NCI-H748 (cell line): ENCODE data around the gene ARHGAP28.

Source experiments
- DNase-seq: peaks from one replicate; lab custom pipeline; 2025; ENCODE audit not compliant: unreplicated experiment; lab: John Stamatoyannopoulos, UW

ARHGAP28 gene

GRCh38 chr18:6732952-6733351 lies 3.4 kb downstream of the ARHGAP28 start:
- no peak for DNase-seq

GRCh38 chr18:6733758-6734157 lies 4.2 kb downstream of the ARHGAP28 start:
- no peak for DNase-seq

GRCh38 chr18:6734726-6735430 lies 5.4 kb downstream of the ARHGAP28 start:
- no peak for DNase-seq

GRCh38 chr18:6737833-6738232 lies 8.3 kb downstream of the ARHGAP28 start:
- DNase-seq, result peak; percentile 46

- DNase-seq, result no peak
Observed at GRCh38 chr18:6738622-6739021, 9.1 kb downstream of the ARHGAP28 start.

- DNase-seq, result no peak
Observed at GRCh38 chr18:6741232-6741663, 11.7 kb downstream of the ARHGAP28 start.

- DNase-seq, result no peak
Observed at GRCh38 chr18:6741786-6742185, 12.3 kb downstream of the ARHGAP28 start.

GRCh38 chr18:6743999-6744398 lies 14.5 kb downstream of the ARHGAP28 start:
- no peak for DNase-seq

- DNase-seq, result no peak
Observed at GRCh38 chr18:6744816-6745455, 15.4 kb downstream of the ARHGAP28 start.

GRCh38 chr18:6745504-6746031 lies 16.1 kb downstream of the ARHGAP28 start:
- DNase-seq, result peak; percentile 14

GRCh38 chr18:6746386-6746960 lies 17.0 kb downstream of the ARHGAP28 start:
- no peak for DNase-seq

- no peak for DNase-seq
Observed at GRCh38 chr18:6747646-6748045, 18.1 kb downstream of the ARHGAP28 start.

- DNase-seq, result no peak
Observed at GRCh38 chr18:6748241-6748640, 18.7 kb downstream of the ARHGAP28 start.

- DNase-seq, result no peak
Observed at GRCh38 chr18:6750411-6750810, 20.9 kb downstream of the ARHGAP28 start.

GRCh38 chr18:6751222-6751621 lies 21.7 kb downstream of the ARHGAP28 start:
- DNase-seq, result no peak

- DNase-seq, result no peak
Observed at GRCh38 chr18:6752202-6752860, 22.8 kb downstream of the ARHGAP28 start.

GRCh38 chr18:6755107-6755506 lies 25.6 kb downstream of the ARHGAP28 start:
- no peak for DNase-seq

GRCh38 chr18:6757931-6758330 lies 28.4 kb downstream of the ARHGAP28 start:
- no peak for DNase-seq

GRCh38 chr18:6759579-6759978 lies 30.1 kb downstream of the ARHGAP28 start:
- no peak for DNase-seq

GRCh38 chr18:6763524-6763923 lies 34.0 kb downstream of the ARHGAP28 start:
- DNase-seq, result no peak

GRCh38 chr18:6764382-6764781 lies 34.9 kb downstream of the ARHGAP28 start:
- DNase-seq, result no peak

GRCh38 chr18:6773777-6774176 lies 44.3 kb downstream of the ARHGAP28 start:
- DNase-seq, result no peak
